K562 (cell line): Measurements from ENCODE around the gene CELA3A. TPM values are rescaled to one million over a fixed set of nuclear protein-coding genes. Genes with fewer than 3 reads are reported as not detected.
"Not testable (repeated sequence)": the region's sequence is repeated elsewhere in the genome, so short reads cannot be mapped to it uniquely, and the experiment has no call there.

Source experiments
- ATAC-seq: fragments of 200-7000 bp; cut with Tn5 transposase; 3 replicates; pipeline ENCODE4 v1.9.1; 2020; ENCODE audit warnings: moderate library complexity
- BruUV-seq: library from RNA; stranded (reverse); fragments of 400-500 nt; replicated peaks from 2 replicates; lab custom pipeline; 2021; lab: Mats Ljungman, UMichigan
- CTCF ChIA-PET: fragments of 300-600 bp; formaldehyde crosslinking; extraction: SDS; loops from one replicate; lab custom pipeline; 2021; ENCODE audit warnings: low intra/inter-chr PET ratio; lab: Yijun Ruan, JAX
- POLR2A ChIA-PET: fragments of 300-600, 350-650 bp; sonication (Branson Sonifier 250); formaldehyde crosslinking; extraction: SDS; loops from one replicate; lab custom pipeline; 2021; ENCODE audit warnings: antibody characterized with exemption, inconsistent platforms; lab: Yijun Ruan, JAX
- DNase-seq, 4 experiments: peaks; one replicate each; pipeline versions ENCODE4 v3.0.0 to v3.0.0-alpha.2; 2011 to 2018; ENCODE audit warnings: low spot score in 3 of 4, mixed read lengths in 3 of 4; ENCODE audit errors: extremely low read depth in 1 of 4
- FAIRE-seq: peaks from 2 replicates; lab custom pipeline; 2011; peaks lifted over from hg19 to GRCh38; lab: Jason Lieb, UNC
- H2AFZ ChIP-seq: 2 replicates; pipeline ENCODE4 v1.6.0; 2011; ENCODE audit warnings: low read depth, low read length, control low read depth, inconsistent platforms
- H3K27ac ChIP-seq: fragments of 200-600 bp; 3 replicates; pipeline ENCODE4 v1.8.0; 2011; ENCODE audit warnings: low read depth, mild to moderate bottlenecking, control low read depth, inconsistent platforms, low read length, moderate library complexity, mixed read lengths; ENCODE audit errors: extremely low read depth
- H3K27me3 ChIP-seq, 2 experiments: fragments of 300-600 bp in 1 of 2; 2 replicates in 1 of 2; 3 replicates in 1 of 2; pipeline versions ENCODE4 v1.6.0 to v1.8.0; 2011; ENCODE audit warnings: inconsistent platforms in 2 of 2, low read length in 2 of 2, mild to moderate bottlenecking in 1 of 2, mixed read lengths in 1 of 2, moderate library complexity in 1 of 2; ENCODE audit not compliant: control insufficient read depth in 2 of 2, insufficient read depth in 2 of 2
- H3K36me3 ChIP-seq: fragments of 300-600 bp; 3 replicates; pipeline ENCODE4 v1.8.0; 2011; ENCODE audit warnings: mild to moderate bottlenecking, low read length, inconsistent platforms; ENCODE audit not compliant: control insufficient read depth, insufficient read depth
- H3K4me1 ChIP-seq, 2 experiments: fragments of 200-600 bp in 1 of 2; replicated peaks in 1 of 2; 2 replicates in 1 of 2; 3 replicates in 1 of 2; pipeline versions ENCODE4 v1.5.1 to v1.8.0; 2011; ENCODE audit warnings: inconsistent platforms in 2 of 2, low read length in 2 of 2, mild to moderate bottlenecking in 1 of 2, mixed read lengths in 1 of 2, moderate library complexity in 1 of 2; ENCODE audit not compliant: control insufficient read depth in 2 of 2, insufficient read depth in 2 of 2
- H3K4me2 ChIP-seq: 2 replicates; pipeline ENCODE4 v1.6.1; 2011; ENCODE audit warnings: low read length, control low read depth, inconsistent platforms, mixed read lengths; ENCODE audit not compliant: insufficient read depth
- H3K4me3 ChIP-seq: fragments of 200-600 bp; sonication (generic), shearing (Covaris generic); 2 replicates; pipeline ENCODE4 v1.5.1; 2016; ENCODE audit warnings: control low read depth, inconsistent platforms
- H3K79me2 ChIP-seq: fragments of 200-600 bp; 3 replicates; pipeline ENCODE4 v1.8.0; 2011; ENCODE audit warnings: low read length, inconsistent platforms; ENCODE audit not compliant: control insufficient read depth, insufficient read depth
- H3K9ac ChIP-seq, 2 experiments: 2 replicates each; pipeline versions ENCODE4 v1.6.0 to v1.6.1; 2011; ENCODE audit warnings: low read depth in 2 of 2, low read length in 2 of 2, control low read depth in 1 of 2, inconsistent platforms in 1 of 2, mild to moderate bottlenecking in 1 of 2, mixed read lengths in 1 of 2; ENCODE audit not compliant: insufficient read depth in 1 of 2
- H3K9me1 ChIP-seq: one replicate; pipeline ENCODE4 v1.6.0; 2011; ENCODE audit warnings: inconsistent platforms, mild to moderate bottlenecking, low read length, moderate library complexity; ENCODE audit not compliant: control insufficient read depth, insufficient read depth
- H3K9me3 ChIP-seq: replicated peaks from 2 replicates; pipeline ENCODE4 v1.5.1; 2011; ENCODE audit warnings: low read depth, low read length, inconsistent platforms; ENCODE audit not compliant: control insufficient read depth, insufficient read depth
- H4K20me1 ChIP-seq: replicated peaks from 2 replicates; pipeline ENCODE4 v1.6.1; 2011; ENCODE audit warnings: low read length, inconsistent platforms, mixed read lengths; ENCODE audit not compliant: control insufficient read depth, insufficient read depth
- WGBS: fragments of 100-300 bp; shearing (Covaris generic); methylation state at CpG from one replicate; pipeline ENCODE4 v1.1.6; 2016; ENCODE audit warnings: low coverage, mixed read lengths; ENCODE audit not compliant: insufficient coverage; ENCODE audit errors: missing lambda C conversion rate; 5-methylcytosine and 5-hydroxymethylcytosine counted together
- in situ Hi-C: fragments of 300-500 bp; cut with MboI; formaldehyde crosslinking; loops from 4 replicates; pipeline ENCODE4 v1.15.0; 2018; ENCODE audit warnings: inconsistent platforms, mixed read lengths
- intact Hi-C: fragments of 100-400 bp; cut with micrococcal nuclease; formaldehyde crosslinking; loops from 2 replicates; pipeline ENCODE4 v1.14.2; 2022
- polyA plus RNA-seq, 8 experiments: library from polyadenylated mRNA; depleted of rRNA in 4 of 8; stranded (reverse) in 5 of 8; unstranded in 3 of 8; fragments of >200 nt; fragmentation: Nextera tagmentation in 2 of 8; fragmentation: Illumina TruSeq in 1 of 8; extraction: Ambion mirVana in 2 of 8; extraction: Trizol in 1 of 8; gene quantifications; 2 replicates each; pipeline versions ENCODE4 v1.2.1 to v1.2.3, GENCODE V29; 2011 to 2014; ENCODE audit warnings: inconsistent platforms in 1 of 8, missing spikeins in 1 of 8
- total RNA-seq, 7 experiments: library from RNA; depleted of rRNA in 6 of 7; stranded (reverse); fragments of >200 nt in 6 of 7; fragmentation: Illumina TruSeq in 2 of 7; extraction: Trizol in 2 of 7; gene quantifications; 2 replicates each; pipeline versions ENCODE4 v1.2.1 to v1.2.3, GENCODE V29; 2011 to 2021; ENCODE audit warnings: low replicate concordance in 1 of 7
- TF ChIP-seq, protein P1 (sequence below), 3 experiments: IDR thresholded peaks in 2 of 3; conservative IDR thresholded peaks in 1 of 3; 2 replicates each; pipeline ENCODE4 v1.5.1; 2011 to 2012; ENCODE audit warnings: low read length in 3 of 3, mild to moderate bottlenecking in 3 of 3, control low read depth in 2 of 3, improper control_type of control experiment in 1 of 3, inconsistent platforms in 1 of 3, low read depth in 1 of 3, mixed read lengths in 1 of 3, moderate library complexity in 1 of 3; ENCODE audit not compliant: insufficient read depth in 2 of 3

CELA3A gene
- total and polyA plus RNA-seq, 9 of the 15 experiments (the other 6 are each of a cell fraction or from before 2014, with no cell fraction given), result 5.4 TPM; not detected in 8

DNA sequence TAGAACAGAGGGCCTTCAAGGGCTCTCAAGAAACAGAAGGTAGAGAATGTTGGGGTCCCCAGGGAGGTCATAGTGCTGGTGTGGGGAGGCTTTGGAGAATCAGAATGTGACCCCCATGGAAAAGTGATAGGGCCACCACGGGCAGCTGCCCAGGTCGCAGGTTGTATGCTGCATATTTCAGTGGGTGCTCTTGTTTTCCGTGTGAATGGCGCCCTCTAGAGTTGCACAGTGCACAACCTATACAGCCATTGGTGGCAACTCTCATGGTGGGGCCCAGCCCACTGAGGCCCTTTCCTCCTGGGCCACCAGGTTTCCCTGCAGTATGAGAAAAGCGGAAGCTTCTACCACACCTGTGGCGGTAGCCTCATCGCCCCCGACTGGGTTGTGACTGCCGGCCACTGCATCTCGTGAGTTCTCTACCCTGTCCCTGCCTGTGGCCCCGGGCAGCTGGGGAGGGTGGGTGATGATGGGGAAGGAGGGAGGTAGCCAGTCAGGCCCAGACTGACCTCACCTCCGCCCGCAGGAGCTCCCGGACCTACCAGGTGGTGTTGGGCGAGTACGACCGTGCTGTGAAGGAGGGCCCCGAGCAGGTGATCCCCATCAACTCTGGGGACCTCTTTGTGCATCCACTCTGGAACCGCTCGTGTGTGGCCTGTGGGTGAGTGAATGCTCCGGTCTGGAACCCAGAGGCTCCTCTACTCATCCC is 20.8 kb upstream of the CELA3A start:
- H3K4me1 ChIP-seq, H3K79me2 ChIP-seq, H3K4me3 ChIP-seq, H4K20me1 ChIP-seq, H3K4me2 ChIP-seq, in situ Hi-C loops, BruUV-seq, H3K36me3 ChIP-seq, POLR2A ChIA-PET, H3K9me1 ChIP-seq, H3K9me3 ChIP-seq, H3K27ac ChIP-seq, H2AFZ ChIP-seq, DNase-seq, CTCF ChIA-PET, intact Hi-C loops: not testable (repeated sequence)
- TF ChIP-seq, protein P1, sequence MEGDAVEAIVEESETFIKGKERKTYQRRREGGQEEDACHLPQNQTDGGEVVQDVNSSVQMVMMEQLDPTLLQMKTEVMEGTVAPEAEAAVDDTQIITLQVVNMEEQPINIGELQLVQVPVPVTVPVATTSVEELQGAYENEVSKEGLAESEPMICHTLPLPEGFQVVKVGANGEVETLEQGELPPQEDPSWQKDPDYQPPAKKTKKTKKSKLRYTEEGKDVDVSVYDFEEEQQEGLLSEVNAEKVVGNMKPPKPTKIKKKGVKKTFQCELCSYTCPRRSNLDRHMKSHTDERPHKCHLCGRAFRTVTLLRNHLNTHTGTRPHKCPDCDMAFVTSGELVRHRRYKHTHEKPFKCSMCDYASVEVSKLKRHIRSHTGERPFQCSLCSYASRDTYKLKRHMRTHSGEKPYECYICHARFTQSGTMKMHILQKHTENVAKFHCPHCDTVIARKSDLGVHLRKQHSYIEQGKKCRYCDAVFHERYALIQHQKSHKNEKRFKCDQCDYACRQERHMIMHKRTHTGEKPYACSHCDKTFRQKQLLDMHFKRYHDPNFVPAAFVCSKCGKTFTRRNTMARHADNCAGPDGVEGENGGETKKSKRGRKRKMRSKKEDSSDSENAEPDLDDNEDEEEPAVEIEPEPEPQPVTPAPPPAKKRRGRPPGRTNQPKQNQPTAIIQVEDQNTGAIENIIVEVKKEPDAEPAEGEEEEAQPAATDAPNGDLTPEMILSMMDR (IDR thresholded peaks at IDR 0.05 in 2 of 3, conservative IDR thresholded peaks at IDR 0.05 in 1 of 3; ENCODE audit: insufficient read depth in 2 of 3, low read depth in 1 of 3, low read length in 3 of 3), result peak in 2 of 3 experiments; percentile 2 to 33; a peak in 1 of 6 replicates
- peak overlapping the region in 1 of 2 experiments; percentile 28; a peak in 1 of 4 replicates for H3K9ac ChIP-seq
- peaks cover 10 to 19% of the 10 kb centered on the region in 2 experiments; a peak in 4 of 5 replicates for H3K27me3 ChIP-seq
- ATAC-seq, result peak; percentile 96
- 13% methylated on average over 8 of the region's 21 CpGs for WGBS
- FAIRE-seq, result peak; percentile 84

DNA sequence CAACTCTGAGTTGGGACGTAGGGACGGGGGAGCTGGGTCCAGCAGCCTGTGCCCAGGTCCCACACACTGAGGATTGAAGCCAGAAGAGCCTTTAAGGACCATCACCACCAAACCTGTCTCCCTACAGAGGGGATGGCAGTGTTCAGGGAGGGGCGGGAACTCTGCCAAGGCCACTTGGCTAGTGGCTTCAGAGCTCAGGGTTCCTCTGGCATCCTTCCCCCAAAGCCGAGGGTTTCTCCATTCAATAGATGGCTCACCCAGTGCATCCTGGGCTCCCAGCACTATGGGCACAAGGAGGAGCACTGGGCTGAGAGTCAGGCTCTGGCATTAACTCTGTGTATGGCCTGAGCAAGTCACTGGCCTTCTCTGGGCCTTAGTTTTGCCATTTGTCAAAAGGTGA is 20.2 kb upstream of the CELA3A start:
- ATAC-seq, CTCF ChIA-PET: not testable (repeated sequence)

DNA sequence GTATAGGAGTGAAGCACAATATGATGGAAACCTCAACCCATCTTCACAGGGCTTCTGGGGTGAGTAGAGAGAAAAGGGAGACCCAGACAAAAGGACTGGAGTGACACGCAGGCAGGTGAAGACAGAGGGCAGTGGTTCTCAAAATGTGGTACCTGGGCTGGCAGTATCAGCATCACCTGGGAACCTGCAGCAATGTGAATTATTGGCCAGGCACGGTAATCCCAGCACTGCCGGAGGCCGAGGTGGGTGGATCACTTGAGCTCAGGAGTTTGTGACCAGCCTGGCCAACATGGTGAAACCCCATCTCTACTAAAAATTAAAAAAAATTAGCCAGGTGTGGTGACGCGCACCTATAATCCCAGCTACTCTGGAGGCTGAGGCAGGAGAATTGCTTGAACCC is 19.3 kb upstream of the CELA3A start:
- H4K20me1 ChIP-seq, H3K4me1 ChIP-seq, H3K9me3 ChIP-seq, H3K27ac ChIP-seq, H3K9me1 ChIP-seq, in situ Hi-C loops, ATAC-seq, H3K79me2 ChIP-seq, H3K27me3 ChIP-seq, H3K4me2 ChIP-seq, H3K36me3 ChIP-seq, intact Hi-C loops, H3K9ac ChIP-seq, BruUV-seq, FAIRE-seq, DNase-seq, H3K4me3 ChIP-seq, H2AFZ ChIP-seq: not testable (repeated sequence)
- CTCF ChIA-PET, result interaction anchor here (0.6 kb wide), 1 partner anchor 41 kb away, joined by 3 read pairs; no protein-coding TSS in a partner anchor
- POLR2A ChIA-PET, result interaction anchor here (0.6 kb wide), 3 partner anchors 11 to 185 kb away, joined by 3 read pairs; no protein-coding TSS in a partner anchor
- WGBS, result 31% methylated on average over 6 of the region's 6 CpGs

More for the DNA sequence above, 20.2 kb upstream of the CELA3A start:
- H3K4me1 ChIP-seq, H3K9me3 ChIP-seq, H3K4me2 ChIP-seq, BruUV-seq, H4K20me1 ChIP-seq, intact Hi-C loops, FAIRE-seq, H3K4me3 ChIP-seq, H3K9ac ChIP-seq, H3K27ac ChIP-seq, H3K79me2 ChIP-seq, in situ Hi-C loops, POLR2A ChIA-PET, H3K9me1 ChIP-seq, DNase-seq, H3K36me3 ChIP-seq, H2AFZ ChIP-seq: not testable (repeated sequence)
- whole genome bisulfite sequencing, result 29% methylated on average over 1 of the region's 4 CpGs
- peaks cover 8 to 14% of the 10 kb centered on the region in 2 experiments; a peak in 4 of 5 replicates for H3K27me3 ChIP-seq
